ENCODE measurements around the gene PEX19. TPM values are rescaled to one million over a fixed set of nuclear protein-coding genes. Genes with fewer than 3 reads are reported as not detected.

Gene PEX19
- total RNA-seq, 3 donors from 2014 or later (not counting 1 experiment from before 2014, with no cell fraction given) = 41.5 to 48.8 (median 47.8) TPM

GRCh38 chr1:160256396-160257046 is 28.4 kb downstream of the PEX19 start:
- Histone ChIP-seq H3K4me3 (ENCODE audit: low read length) (no peak overlapping the region), H3K36me3 (ENCODE audit: control insufficient read depth, insufficient read depth, low read length) (peaks cover 11% of the 10 kb centered on the region), H3K9me3 (ENCODE audit: control insufficient read depth, insufficient read depth, low read length) (no peaks in the 10 kb centered on the region), H3K27me3 (ENCODE audit: control insufficient read depth, insufficient read depth, low read length) (no peaks in the 10 kb centered on the region), H3K27ac (ENCODE audit: low read length) (no peak overlapping the region), H3K4me1 (ENCODE audit: control insufficient read depth, insufficient read depth, low read length) (peaks cover 6% of the 10 kb centered on the region)
- H3K4me1 Mint-ChIP-seq = peaks cover 26% of the 10 kb centered on the region in 2 donors
- ATAC-seq (no peak), DNase-seq (no peak)
- H3K36me3 Mint-ChIP-seq = no peaks in the 10 kb centered on the region
- no peak overlapping the region for H3K4me3 Mint-ChIP-seq
- intact Hi-C loops (cut with micrococcal nuclease) = no loop called here
- no peaks in the 10 kb centered on the region for H3K27me3 Mint-ChIP-seq (ENCODE audit: low read depth in 2 of 2)
- no peak overlapping the region for H3K27ac Mint-ChIP-seq
- WGBS (ENCODE audit: insufficient coverage) = 71% methylated on average over 2 of the region's 3 CpGs
- H3K9me3 Mint-ChIP-seq = no peaks in the 10 kb centered on the region
- no peak for TF ChIP-seq CTCF (IDR thresholded peaks at IDR 0.05)

- Histone ChIP-seq H3K9me3 (ENCODE audit: control insufficient read depth, insufficient read depth, low read length) (no peaks in the 10 kb centered on the region), H3K36me3 (ENCODE audit: control insufficient read depth, insufficient read depth, low read length) (peaks cover 11% of the 10 kb centered on the region), H3K27ac (ENCODE audit: low read length) (no peak overlapping the region), H3K4me1 (ENCODE audit: control insufficient read depth, insufficient read depth, low read length) (peaks cover 3% of the 10 kb centered on the region), H3K4me3 (ENCODE audit: low read length) (no peak overlapping the region), H3K27me3 (ENCODE audit: control insufficient read depth, insufficient read depth, low read length) (no peaks in the 10 kb centered on the region)
- DNase-seq (no peak), ATAC-seq (no peak)
- no peaks in the 10 kb centered on the region for H3K27me3 Mint-ChIP-seq (ENCODE audit: low read depth in 2 of 2)
- H3K27ac Mint-ChIP-seq = no peak overlapping the region
- no peaks in the 10 kb centered on the region for H3K9me3 Mint-ChIP-seq
- no peaks in the 10 kb centered on the region for H3K36me3 Mint-ChIP-seq
- peaks cover 23 to 24% of the 10 kb centered on the region in 2 donors for H3K4me1 Mint-ChIP-seq
- no peak for TF ChIP-seq CTCF (IDR thresholded peaks at IDR 0.05)
- intact Hi-C loops (cut with micrococcal nuclease) = no loop called here
- no peak overlapping the region for H3K4me3 Mint-ChIP-seq
- WGBS (ENCODE audit: insufficient coverage) = 99% methylated on average over 4 of the region's 4 CpGs
These were observed 29.1 kb downstream of the PEX19 start for GRCh38 chr1:160255781-160256300.

- Histone ChIP-seq H3K27me3 (ENCODE audit: control insufficient read depth, insufficient read depth, low read length) (no peaks in the 10 kb centered on the region), H3K4me1 (ENCODE audit: control insufficient read depth, insufficient read depth, low read length) (no peaks in the 10 kb centered on the region), H3K4me3 (ENCODE audit: low read length) (no peak overlapping the region), H3K27ac (ENCODE audit: low read length) (no peak overlapping the region), H3K9me3 (ENCODE audit: control insufficient read depth, insufficient read depth, low read length) (no peaks in the 10 kb centered on the region), H3K36me3 (ENCODE audit: control insufficient read depth, insufficient read depth, low read length) (peaks cover 12% of the 10 kb centered on the region)
- 88% methylated on average over 5 of the region's 5 CpGs for WGBS (ENCODE audit: insufficient coverage)
- ATAC-seq (peak; percentile 87 to 99 (median 93)), DNase-seq (peak; percentile 33 to 79)
- Mint-ChIP-seq H3K27ac (peak overlapping the region; percentile 2 to 76), H3K4me1 (peaks cover 6 to 26% of the 10 kb centered on the region in 2 donors), H3K4me3 (no peak overlapping the region), H3K36me3 (no peaks in the 10 kb centered on the region), H3K27me3 (ENCODE audit: low read depth in 2 of 2) (no peaks in the 10 kb centered on the region), H3K9me3 (no peaks in the 10 kb centered on the region)
- peak; percentile 61 for TF ChIP-seq CTCF (IDR thresholded peaks at IDR 0.05)
- intact Hi-C loops (cut with micrococcal nuclease) = loop anchor here (1.0 to 2.0 kb wide), 2 partner anchors 59 to 143 kb away; no protein-coding TSS in a partner anchor
These were observed 33.0 kb downstream of the PEX19 start for GRCh38 chr1:160251687-160252526.
